Cardiac fibroblast (primary cell): Measurements from ENCODE around the gene ITGA8.
A peak's percentile ranks its signal among the peaks of the same experiment; 100 is the strongest.
"Not testable (repeated sequence)": the region's sequence is repeated elsewhere in the genome, so short reads cannot be mapped to it uniquely, and the experiment has no call there.

Experiments used
- DNase-seq, 2 donors: peaks; one replicate each; pipeline versions ENCODE4 v3.0.0 to v3.0.0-alpha.2; 2010; ENCODE audit warnings: low read depth in 2 of 2
- H3K4me3 ChIP-seq, 2 donors: replicated peaks in 1 of 2; 1 replicate in 1 of 2; 2 replicates in 1 of 2; pipeline ENCODE4 v1.5.1; 2011; ENCODE audit warnings: low read depth in 2 of 2, low read length in 2 of 2, mild to moderate bottlenecking in 2 of 2, moderate library complexity in 1 of 2
- CTCF ChIP-seq: IDR thresholded peaks from one replicate; pipeline ENCODE4 v1.5.1; 2011; ENCODE audit warnings: low read depth, mild to moderate bottlenecking, low read length, inconsistent platforms

The ITGA8 gene

GRCh38 chr10:15719899-15720634, at the start of gene ITGA8:
ITGA8 (minus strand) TSS chr10:15719922; CDS start chr10:15719771, 151 bp downstream.
- DNase-seq = peak; percentile 22 to 26
- TF ChIP-seq CTCF = peak; percentile 42
- peak within 1 kb of the TSS in 1 of 2 donors; percentile 26 for H3K4me3 ChIP-seq

- H3K4me3 ChIP-seq = no peak overlapping the region
- DNase-seq = no peak
- TF ChIP-seq CTCF = no peak
Measured at GRCh38 chr10:15764892-15765454, 45.3 kb upstream of the ITGA8 start.

GRCh38 chr10:15763006-15763405, 43.3 kb upstream of the ITGA8 start:
- no peak for DNase-seq
- H3K4me3 ChIP-seq = no peak overlapping the region
- no peak for TF ChIP-seq CTCF

GRCh38 chr10:15762239-15762638, 42.5 kb upstream of the ITGA8 start:
- DNase-seq, H3K4me3 ChIP-seq: not testable (repeated sequence)

GRCh38 chr10:15761224-15761623, 41.5 kb upstream of the ITGA8 start:
- H3K4me3 ChIP-seq, DNase-seq: not testable (repeated sequence)

- no peak for DNase-seq
- no peak for TF ChIP-seq CTCF
- H3K4me3 ChIP-seq = no peak overlapping the region
Measured at GRCh38 chr10:15760681-15761080, 41.0 kb upstream of the ITGA8 start.

GRCh38 chr10:15759265-15759664, 39.5 kb upstream of the ITGA8 start:
- H3K4me3 ChIP-seq = no peak overlapping the region
- TF ChIP-seq CTCF = no peak
- no peak for DNase-seq

GRCh38 chr10:15758618-15759017, 38.9 kb upstream of the ITGA8 start:
- no peak for DNase-seq
- TF ChIP-seq CTCF = no peak
- no peak overlapping the region for H3K4me3 ChIP-seq
